ENCODE data around the gene AP5Z1.

The AP5Z1 gene

DNA sequence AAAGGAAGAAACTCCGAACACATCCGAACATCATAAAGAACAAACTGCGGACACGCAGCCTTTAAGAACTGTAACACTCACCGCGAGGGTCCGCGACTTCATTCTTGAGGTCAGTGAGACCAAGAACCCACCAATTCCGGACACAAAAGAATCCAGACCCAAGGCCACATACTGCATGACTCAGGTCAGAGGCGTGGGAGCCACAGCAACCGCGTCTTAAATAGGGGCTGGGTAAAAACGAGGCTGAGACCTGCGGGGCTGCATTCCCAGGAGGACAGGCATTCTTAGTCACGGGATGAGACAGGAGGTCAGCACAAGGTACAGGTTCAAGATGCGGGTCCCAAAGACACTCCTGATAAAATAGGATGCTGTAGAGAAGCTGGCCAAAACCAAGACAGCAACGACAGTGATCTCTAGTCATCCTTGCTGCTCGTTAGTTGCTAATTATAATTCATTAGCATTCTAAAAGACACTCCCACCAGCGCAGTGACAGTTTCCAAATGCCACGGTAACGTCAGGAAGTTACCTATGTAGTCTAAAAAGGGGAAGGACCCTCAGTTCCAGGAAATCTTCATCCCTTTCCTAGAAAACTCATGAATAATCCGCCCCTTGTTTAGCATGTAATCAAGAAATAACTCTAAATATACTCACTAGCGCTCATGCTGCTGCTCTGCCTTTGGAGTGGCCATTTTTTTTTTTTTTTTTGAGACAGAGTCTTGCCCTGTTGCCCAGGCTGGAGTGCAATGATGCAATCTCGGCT lies 19.3 kb downstream of the AP5Z1 start:
- peaks cover 8% of the 10 kb centered on the region for H3K27me3 ChIP-seq
- TF ChIP-seq, protein P1, sequence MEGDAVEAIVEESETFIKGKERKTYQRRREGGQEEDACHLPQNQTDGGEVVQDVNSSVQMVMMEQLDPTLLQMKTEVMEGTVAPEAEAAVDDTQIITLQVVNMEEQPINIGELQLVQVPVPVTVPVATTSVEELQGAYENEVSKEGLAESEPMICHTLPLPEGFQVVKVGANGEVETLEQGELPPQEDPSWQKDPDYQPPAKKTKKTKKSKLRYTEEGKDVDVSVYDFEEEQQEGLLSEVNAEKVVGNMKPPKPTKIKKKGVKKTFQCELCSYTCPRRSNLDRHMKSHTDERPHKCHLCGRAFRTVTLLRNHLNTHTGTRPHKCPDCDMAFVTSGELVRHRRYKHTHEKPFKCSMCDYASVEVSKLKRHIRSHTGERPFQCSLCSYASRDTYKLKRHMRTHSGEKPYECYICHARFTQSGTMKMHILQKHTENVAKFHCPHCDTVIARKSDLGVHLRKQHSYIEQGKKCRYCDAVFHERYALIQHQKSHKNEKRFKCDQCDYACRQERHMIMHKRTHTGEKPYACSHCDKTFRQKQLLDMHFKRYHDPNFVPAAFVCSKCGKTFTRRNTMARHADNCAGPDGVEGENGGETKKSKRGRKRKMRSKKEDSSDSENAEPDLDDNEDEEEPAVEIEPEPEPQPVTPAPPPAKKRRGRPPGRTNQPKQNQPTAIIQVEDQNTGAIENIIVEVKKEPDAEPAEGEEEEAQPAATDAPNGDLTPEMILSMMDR (IDR thresholded peaks at IDR 0.05) = no peak
- no peak overlapping the region for H3K27ac ChIP-seq
- no peaks in the 10 kb centered on the region for H3K9me3 ChIP-seq
- peaks cover 9 to 16% of the 10 kb centered on the region in 2 experiments for H3K4me1 ChIP-seq (ENCODE audit: control insufficient read depth in 1 of 2, insufficient read depth in 1 of 2, low read depth in 1 of 2, low read length in 1 of 2)
- peaks cover 24% of the 10 kb centered on the region for H3K36me3 ChIP-seq
- no peak overlapping the region for H3K4me3 ChIP-seq (ENCODE audit: low read depth in 1 of 2, low read length in 1 of 2)

DNA sequence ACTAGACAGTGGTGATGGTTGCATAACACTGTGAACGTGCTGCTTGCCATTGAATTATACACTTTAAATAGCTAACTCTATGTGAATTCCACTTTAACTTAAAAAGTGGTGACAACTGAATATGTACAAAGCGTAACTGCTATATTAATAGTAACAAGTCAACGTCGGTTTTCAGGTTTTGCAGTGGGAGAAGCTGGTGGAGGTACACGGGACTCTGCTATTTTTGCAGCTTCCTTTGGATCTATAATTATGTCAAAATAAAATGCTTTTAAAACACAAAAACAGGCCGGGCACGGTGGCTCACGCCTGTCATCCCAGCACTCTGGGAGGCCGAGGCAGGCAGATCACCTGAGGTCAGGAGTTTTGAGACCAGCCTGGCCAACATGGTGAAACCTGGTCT lies 21.0 kb downstream of the AP5Z1 start:
- peaks cover 8% of the 10 kb centered on the region for H3K27me3 ChIP-seq
- no peaks in the 10 kb centered on the region for H3K9me3 ChIP-seq
- H3K36me3 ChIP-seq = peaks cover 7% of the 10 kb centered on the region
- no peak overlapping the region for H3K4me3 ChIP-seq (ENCODE audit: low read depth in 1 of 2, low read length in 1 of 2)
- TF ChIP-seq, protein P1 (IDR thresholded peaks at IDR 0.05) = no peak
- peaks cover 9 to 16% of the 10 kb centered on the region in 2 experiments for H3K4me1 ChIP-seq (ENCODE audit: control insufficient read depth in 1 of 2, insufficient read depth in 1 of 2, low read depth in 1 of 2, low read length in 1 of 2)
- no peak overlapping the region for H3K27ac ChIP-seq

DNA sequence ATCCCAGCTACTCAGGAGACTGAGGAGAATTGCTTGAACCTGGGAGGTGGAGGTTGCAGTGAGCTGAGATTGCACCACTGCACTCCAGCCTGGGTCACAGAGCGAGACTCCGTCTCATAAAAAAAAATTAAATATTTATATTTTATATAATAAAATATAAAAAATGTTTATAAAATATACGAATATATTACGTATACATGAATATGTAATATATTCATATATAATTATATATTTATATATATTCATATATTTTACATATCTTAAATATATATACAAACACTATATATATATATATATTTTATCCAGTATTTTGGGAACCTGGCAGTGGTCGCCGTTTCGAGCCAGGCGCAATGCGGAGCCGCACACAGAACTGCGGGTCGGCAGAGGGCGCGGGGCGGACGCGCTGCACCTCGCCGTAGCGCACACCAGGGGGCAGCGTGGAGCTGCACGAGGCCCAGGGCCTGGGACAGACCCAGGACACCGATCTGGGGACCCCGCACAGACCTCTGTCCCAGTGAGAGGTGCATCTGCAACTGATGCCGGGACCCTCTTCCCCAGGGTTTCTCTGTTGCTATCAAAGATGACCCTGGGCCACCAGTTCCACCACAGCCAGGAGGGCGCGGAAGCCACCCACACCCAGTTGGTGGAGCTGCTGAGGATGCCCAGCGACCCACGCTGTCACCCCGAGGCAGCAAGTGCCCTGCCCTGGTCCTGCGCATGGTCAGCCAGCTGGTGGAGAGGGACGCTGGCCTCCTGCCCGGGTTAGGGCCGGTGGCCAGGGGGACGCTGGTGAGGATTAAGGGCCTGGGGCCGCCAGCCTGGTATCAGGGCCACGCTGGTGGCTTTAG lies 22.7 kb downstream of the AP5Z1 start:
- Histone ChIP-seq H3K27me3 (peaks cover 4% of the 10 kb centered on the region), H3K4me1 (ENCODE audit: control insufficient read depth in 1 of 2, insufficient read depth in 1 of 2, low read depth in 1 of 2, low read length in 1 of 2) (peaks cover 5% of the 10 kb centered on the region in 2 experiments), H3K27ac (no peak overlapping the region), H3K9me3 (no peaks in the 10 kb centered on the region), H3K36me3 (no peaks in the 10 kb centered on the region), H3K4me3 (ENCODE audit: low read depth in 1 of 2, low read length in 1 of 2) (no peak overlapping the region)
- TF ChIP-seq, protein P1 (IDR thresholded peaks at IDR 0.05) = peak; percentile 82

DNA sequence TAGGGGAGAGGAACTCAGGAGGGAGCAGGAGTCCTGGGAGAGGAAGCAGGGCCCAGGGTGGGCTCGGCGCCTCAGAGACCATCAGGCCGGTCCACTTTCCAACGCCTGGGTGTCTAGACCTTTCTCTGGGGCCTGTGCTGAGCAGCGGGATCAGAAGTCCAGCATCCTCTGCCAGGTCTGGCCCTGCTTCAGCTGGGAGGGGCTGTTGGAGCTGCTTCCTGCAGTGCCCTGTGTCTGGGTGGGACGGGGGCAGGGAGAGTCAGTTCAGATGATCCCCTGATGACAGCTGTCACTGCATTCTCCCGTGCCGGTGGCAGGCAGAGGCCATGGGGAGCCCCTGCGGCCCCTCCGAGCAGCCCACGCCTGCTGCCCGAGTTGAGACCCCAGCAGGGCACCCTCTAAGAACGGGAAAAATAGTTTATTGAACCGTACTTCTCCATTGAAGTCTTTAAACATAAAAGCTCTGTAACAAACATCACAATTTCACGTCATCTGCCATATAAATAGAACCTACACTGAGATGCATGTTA lies 23.3 kb downstream of the AP5Z1 start:
- no peaks in the 10 kb centered on the region for H3K9me3 ChIP-seq
- no peaks in the 10 kb centered on the region for H3K36me3 ChIP-seq
- peaks cover 4% of the 10 kb centered on the region for H3K27me3 ChIP-seq
- H3K4me1 ChIP-seq (ENCODE audit: control insufficient read depth in 1 of 2, insufficient read depth in 1 of 2, low read depth in 1 of 2, low read length in 1 of 2) = peaks cover 5% of the 10 kb centered on the region in 2 experiments
- H3K27ac ChIP-seq = no peak overlapping the region
- TF ChIP-seq, protein P1 (IDR thresholded peaks at IDR 0.05) = no peak
- no peak overlapping the region for H3K4me3 ChIP-seq (ENCODE audit: low read depth in 1 of 2, low read length in 1 of 2)

DNA sequence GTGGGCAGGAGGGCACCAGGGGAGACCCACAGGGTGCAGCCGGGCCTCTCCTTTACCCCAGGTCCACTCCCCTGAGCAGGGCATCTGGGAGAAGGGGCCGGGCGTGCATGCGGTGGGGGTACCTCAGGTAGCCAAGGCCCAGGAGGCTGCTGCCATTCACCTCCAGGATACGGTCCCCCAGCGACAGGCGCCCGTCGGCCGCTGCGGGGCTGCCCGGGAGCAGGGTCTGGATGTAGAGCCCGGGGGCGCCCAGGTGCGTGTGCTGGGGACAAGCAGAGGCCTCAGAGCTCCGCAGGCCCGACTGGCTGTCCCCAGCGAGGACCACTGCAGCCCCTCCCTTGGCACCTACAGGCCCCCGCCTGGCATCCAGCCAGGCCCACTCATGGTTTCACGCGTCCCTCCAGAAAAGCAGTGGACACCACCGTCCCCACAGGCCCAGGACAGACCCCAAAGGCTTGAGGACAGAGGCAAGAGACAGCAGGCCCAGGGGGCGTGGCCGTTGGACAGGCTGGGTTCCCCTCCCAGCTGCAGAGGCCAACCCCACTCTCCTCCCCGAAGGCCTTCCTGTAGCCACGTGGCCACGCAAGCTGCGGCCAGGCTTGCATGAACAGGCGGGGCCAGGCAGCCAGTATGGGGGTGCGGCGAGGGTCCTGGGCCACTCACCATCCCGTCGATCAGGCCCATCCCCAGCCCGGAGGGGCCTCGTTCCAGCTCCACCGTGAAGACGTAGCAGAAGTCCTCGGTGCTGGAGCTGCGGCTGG lies 24.3 kb downstream of the AP5Z1 start:
- peaks cover 4% of the 10 kb centered on the region for H3K27me3 ChIP-seq
- H3K4me3 ChIP-seq (ENCODE audit: low read depth in 1 of 2, low read length in 1 of 2) = no peak overlapping the region
- peaks cover 3 to 5% of the 10 kb centered on the region in 2 experiments for H3K4me1 ChIP-seq (ENCODE audit: control insufficient read depth in 1 of 2, insufficient read depth in 1 of 2, low read depth in 1 of 2, low read length in 1 of 2)
- H3K36me3 ChIP-seq = no peaks in the 10 kb centered on the region
- no peak overlapping the region for H3K27ac ChIP-seq
- H3K9me3 ChIP-seq = no peaks in the 10 kb centered on the region
- TF ChIP-seq, protein P1 (IDR thresholded peaks at IDR 0.05) = no peak

Data from neutrophil (primary cell).